HG02973 (cell line): ENCODE results near the gene ANO2.

ENCODE experiments used
- ATAC-seq: cut with Tn5 transposase; IDR thresholded peaks from one replicate; pipeline ENCODE4 v1.9.1; 2021; ENCODE audit warnings: moderate library complexity; ENCODE audit not compliant: unreplicated experiment

ANO2 gene

GRCh38 chr12:5522432-5523335, 422.4 kb downstream of the ANO2 start:
- ATAC-seq: no peak

- no peak for ATAC-seq
These were observed 423.4 kb downstream of the ANO2 start for GRCh38 chr12:5521456-5522325.

GRCh38 chr12:5520831-5521230, 424.2 kb downstream of the ANO2 start:
- ATAC-seq: no peak

GRCh38 chr12:5520037-5520436, 425.0 kb downstream of the ANO2 start:
- ATAC-seq: no peak

- ATAC-seq: no peak
These were observed 426.3 kb downstream of the ANO2 start for GRCh38 chr12:5518584-5519365.

GRCh38 chr12:5516371-5517241, 428.5 kb downstream of the ANO2 start:
- ATAC-seq: no peak

- ATAC-seq: no peak
These were observed 429.6 kb downstream of the ANO2 start for GRCh38 chr12:5515458-5515857.

- ATAC-seq: no peak
These were observed 430.5 kb downstream of the ANO2 start for GRCh38 chr12:5514545-5514944.

- no peak for ATAC-seq
These were observed 431.0 kb downstream of the ANO2 start for GRCh38 chr12:5514016-5514415.

GRCh38 chr12:5513406-5513805, 431.7 kb downstream of the ANO2 start:
- no peak for ATAC-seq
